ENCODE results near the gene DHX40. TPM values are rescaled to one million over a fixed set of nuclear protein-coding genes. Genes with fewer than 3 reads are reported as not detected.

The DHX40 gene
- total and polyA plus RNA-seq, 2 experiments from 2014 or later = 12.5 to 43.8 TPM

DNA sequence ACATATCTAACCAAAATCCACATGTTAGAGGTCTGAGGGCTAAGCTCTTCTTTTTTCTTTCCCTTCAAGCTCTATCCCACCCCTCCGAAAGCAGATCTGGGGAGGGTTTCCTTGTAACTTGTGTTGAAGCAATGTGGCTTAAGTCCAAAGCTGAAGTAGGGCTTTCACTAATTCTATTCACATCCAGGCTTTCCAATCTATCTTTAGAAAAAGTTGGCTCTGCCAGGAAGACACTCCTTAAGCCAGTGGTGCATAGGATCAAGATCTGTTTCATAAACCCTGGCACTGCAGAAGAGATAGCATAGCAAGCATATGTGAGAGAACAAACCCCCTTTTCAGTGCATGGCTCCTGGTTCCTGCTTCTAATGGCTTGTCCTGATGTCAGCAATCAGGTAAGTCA lies 34.9 kb upstream of the DHX40 start:
- Histone ChIP-seq H3K27me3 (no peaks in the 10 kb centered on the region), H3K9me2 (replicated peaks; ENCODE audit: insufficient read depth) (no peaks in the 10 kb centered on the region), H3K27ac (no peak overlapping the region), H3K36me3 (replicated peaks; ENCODE audit: insufficient read depth, low read depth) (no peaks in the 10 kb centered on the region), H3K79me2 (no peaks in the 10 kb centered on the region), H3K4me1 (ENCODE audit: insufficient read depth) (no peaks in the 10 kb centered on the region), H3K4me3 (no peak overlapping the region), H4K20me1 (ENCODE audit: insufficient read depth, poor library complexity, severe bottlenecking) (no peaks in the 10 kb centered on the region), H3K4me2 (no peak overlapping the region), H3K9me3 (ENCODE audit: low read depth) (no peaks in the 10 kb centered on the region), H2AFZ (no peak overlapping the region)
- WGBS (ENCODE audit: low lambda C conversion rate, missing lambda C conversion rate) = 100% methylated on average over 1 of the region's 1 CpG
- no peak for DNase-seq (ENCODE audit: low spot score)
- TF ChIP-seq EZH2 (IDR thresholded peaks at IDR 0.05; ENCODE audit: borderline replicate concordance) = no peak

- Histone ChIP-seq H3K4me2 (no peak overlapping the region), H3K79me2 (no peaks in the 10 kb centered on the region), H3K36me3 (replicated peaks; ENCODE audit: insufficient read depth, low read depth) (no peaks in the 10 kb centered on the region), H2AFZ (no peak overlapping the region), H3K4me3 (no peak overlapping the region), H4K20me1 (ENCODE audit: insufficient read depth, poor library complexity, severe bottlenecking) (no peaks in the 10 kb centered on the region), H3K27me3 (no peaks in the 10 kb centered on the region), H3K9me3 (ENCODE audit: low read depth) (no peaks in the 10 kb centered on the region), H3K4me1 (ENCODE audit: insufficient read depth) (no peaks in the 10 kb centered on the region), H3K27ac (no peak overlapping the region), H3K9me2 (replicated peaks; ENCODE audit: insufficient read depth) (no peaks in the 10 kb centered on the region)
- TF ChIP-seq EZH2 (IDR thresholded peaks at IDR 0.05; ENCODE audit: borderline replicate concordance) (no peak), EZH2phosphoT487 (IDR thresholded peaks at IDR 0.05; ENCODE audit: low read depth, severe bottlenecking, unreplicated experiment) (no peak), CTCF (IDR thresholded peaks at IDR 0.05; ENCODE audit: poor library complexity) (no peak)
- DNase-seq (ENCODE audit: low spot score) = no peak
- WGBS (ENCODE audit: low lambda C conversion rate, missing lambda C conversion rate) = 86% methylated on average over 5 of the region's 5 CpGs
These were observed 31.7 kb upstream of the DHX40 start for GRCh38 chr17:59533694-59534093.

DNA sequence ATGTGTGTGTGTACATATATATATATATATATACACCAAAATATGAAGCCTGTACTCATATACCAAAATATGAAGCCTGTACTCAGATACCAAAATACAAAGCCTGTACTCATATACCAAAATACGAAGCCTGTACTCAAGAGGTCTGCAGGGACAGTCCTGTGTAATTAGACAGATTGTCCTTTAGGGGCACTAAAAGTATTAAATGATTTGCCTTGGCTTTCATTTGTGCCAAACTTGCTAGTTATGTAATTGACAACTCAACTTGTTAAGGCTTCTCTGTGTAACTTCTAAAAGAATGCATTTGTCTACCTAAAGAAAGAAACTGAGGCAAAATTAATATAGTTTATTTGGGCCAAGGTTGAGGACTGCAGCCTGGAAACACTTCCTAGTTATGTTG lies 30.8 kb upstream of the DHX40 start:
- no peaks in the 10 kb centered on the region for H4K20me1 ChIP-seq (ENCODE audit: insufficient read depth, poor library complexity, severe bottlenecking)
- 75% methylated on average over 1 of the region's 1 CpG for WGBS (ENCODE audit: low lambda C conversion rate, missing lambda C conversion rate)
- H3K27me3 ChIP-seq = no peaks in the 10 kb centered on the region
- H3K4me1 ChIP-seq (ENCODE audit: insufficient read depth) = no peaks in the 10 kb centered on the region
- no peak overlapping the region for H3K4me3 ChIP-seq
- no peaks in the 10 kb centered on the region for H3K79me2 ChIP-seq
- no peaks in the 10 kb centered on the region for H3K9me2 ChIP-seq (replicated peaks; ENCODE audit: insufficient read depth)
- no peaks in the 10 kb centered on the region for H3K36me3 ChIP-seq (replicated peaks; ENCODE audit: insufficient read depth, low read depth)
- no peak for DNase-seq (ENCODE audit: low spot score)
- H3K27ac ChIP-seq = no peak overlapping the region
- TF ChIP-seq EZH2 (IDR thresholded peaks at IDR 0.05; ENCODE audit: borderline replicate concordance) = no peak
- peak; percentile 11 for TF ChIP-seq CTCF (IDR thresholded peaks at IDR 0.05; ENCODE audit: poor library complexity)
- H2AFZ ChIP-seq = no peak overlapping the region
- H3K9me3 ChIP-seq (ENCODE audit: low read depth) = no peaks in the 10 kb centered on the region
- no peak overlapping the region for H3K4me2 ChIP-seq

GRCh38 chr17:59538195-59538909 lies 27.1 kb upstream of the DHX40 start:
- no peak overlapping the region for H3K4me3 ChIP-seq
- no peaks in the 10 kb centered on the region for H3K9me3 ChIP-seq (ENCODE audit: low read depth)
- no peaks in the 10 kb centered on the region for H4K20me1 ChIP-seq (ENCODE audit: insufficient read depth, poor library complexity, severe bottlenecking)
- H3K27me3 ChIP-seq = no peaks in the 10 kb centered on the region
- no peaks in the 10 kb centered on the region for H3K36me3 ChIP-seq (replicated peaks; ENCODE audit: insufficient read depth, low read depth)
- TF ChIP-seq EZH2phosphoT487 (IDR thresholded peaks at IDR 0.05; ENCODE audit: low read depth, severe bottlenecking, unreplicated experiment) (no peak), CTCF (IDR thresholded peaks at IDR 0.05; ENCODE audit: poor library complexity) (no peak), EZH2 (IDR thresholded peaks at IDR 0.05; ENCODE audit: borderline replicate concordance) (no peak)
- H3K4me2 ChIP-seq = no peak overlapping the region
- no peak overlapping the region for H3K27ac ChIP-seq
- no peaks in the 10 kb centered on the region for H3K9me2 ChIP-seq (replicated peaks; ENCODE audit: insufficient read depth)
- no peaks in the 10 kb centered on the region for H3K79me2 ChIP-seq
- DNase-seq (ENCODE audit: low spot score) = no peak
- no peaks in the 10 kb centered on the region for H3K4me1 ChIP-seq (ENCODE audit: insufficient read depth)
- H2AFZ ChIP-seq = no peak overlapping the region
